NCI-H1092 (cell line): ENCODE measurements around the gene EXOC6B.
"Not testable (repeated sequence)": the region's sequence is repeated elsewhere in the genome, so short reads cannot be mapped to it uniquely, and the experiment has no call there.

Experiments used
- DNase-seq: peaks from one replicate; lab custom pipeline; 2025; lab: John Stamatoyannopoulos, UW

The EXOC6B gene

DNA sequence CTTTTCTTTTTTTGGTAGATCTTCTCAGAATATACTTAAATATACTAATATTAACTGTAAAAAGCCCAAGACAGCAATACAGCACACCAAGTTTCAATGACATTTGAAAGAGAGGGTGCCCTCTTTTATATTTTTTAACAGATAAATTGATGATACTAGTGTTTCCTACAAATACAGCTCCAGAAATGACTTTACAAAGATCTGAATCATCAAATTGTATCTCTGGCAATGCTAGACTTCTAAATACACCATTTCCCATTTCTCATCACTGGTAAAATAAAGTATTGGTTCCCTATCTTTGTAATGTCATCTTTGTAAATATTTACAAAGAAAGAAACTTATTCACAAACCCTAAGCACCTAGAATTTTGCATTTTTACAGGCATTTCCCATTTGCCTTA is 281.3 kb downstream of the EXOC6B start:
- no peak for DNase-seq

- no peak for DNase-seq
These were observed 282.2 kb downstream of the EXOC6B start for GRCh38 chr2:72543497-72544216.

DNA sequence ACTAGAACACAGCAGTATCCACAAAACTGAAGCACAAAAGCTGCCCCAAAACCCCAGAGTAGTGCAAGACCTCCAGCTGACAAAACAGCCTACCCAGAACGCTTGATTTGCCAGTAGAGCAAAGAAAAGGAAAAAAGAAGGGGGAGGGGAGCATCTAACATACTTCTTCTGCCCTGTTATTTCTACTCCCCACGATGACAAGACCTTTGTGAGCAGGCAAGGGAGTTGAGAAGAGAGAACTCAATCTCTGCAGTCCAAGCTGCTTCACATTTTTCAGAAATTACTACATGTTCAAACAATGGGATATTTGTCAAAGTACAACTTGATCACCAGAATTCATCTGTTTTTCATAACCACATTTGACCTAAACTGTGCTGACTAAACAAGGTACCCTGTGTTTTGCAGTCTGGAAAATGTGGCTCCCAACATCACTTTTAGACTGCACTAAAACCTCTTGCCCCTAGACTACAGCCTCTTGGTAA is 286.7 kb downstream of the EXOC6B start:
- no peak for DNase-seq

- no peak for DNase-seq
These were observed 287.3 kb downstream of the EXOC6B start for GRCh38 chr2:72538486-72538885.

GRCh38 chr2:72535586-72535985 is 290.2 kb downstream of the EXOC6B start:
- not testable (repeated sequence) for DNase-seq

- no peak for DNase-seq
These were observed 292.1 kb downstream of the EXOC6B start for GRCh38 chr2:72533765-72534164.

GRCh38 chr2:72527424-72527823 is 298.4 kb downstream of the EXOC6B start:
- no peak for DNase-seq

DNA sequence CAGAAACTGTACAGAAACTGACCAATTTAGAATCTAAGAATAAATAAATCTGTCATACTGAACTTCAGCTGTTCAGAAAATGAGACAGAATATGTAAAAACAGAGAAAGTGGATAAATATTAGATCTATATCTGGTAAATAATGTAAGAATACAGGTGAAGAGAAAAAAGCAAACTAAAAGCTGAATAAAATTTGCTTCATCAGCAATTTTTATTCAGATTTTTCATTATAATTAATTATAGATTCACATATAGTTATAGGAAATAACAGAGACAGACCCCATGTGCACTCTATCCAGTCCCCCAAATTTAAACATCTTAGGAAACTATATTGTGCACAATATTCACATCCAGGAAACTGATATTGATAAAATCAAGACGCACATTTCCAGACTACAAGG is 299.2 kb downstream of the EXOC6B start:
- no peak for DNase-seq

- DNase-seq, result no peak
These were observed 301.8 kb downstream of the EXOC6B start for GRCh38 chr2:72524071-72524470.

DNA sequence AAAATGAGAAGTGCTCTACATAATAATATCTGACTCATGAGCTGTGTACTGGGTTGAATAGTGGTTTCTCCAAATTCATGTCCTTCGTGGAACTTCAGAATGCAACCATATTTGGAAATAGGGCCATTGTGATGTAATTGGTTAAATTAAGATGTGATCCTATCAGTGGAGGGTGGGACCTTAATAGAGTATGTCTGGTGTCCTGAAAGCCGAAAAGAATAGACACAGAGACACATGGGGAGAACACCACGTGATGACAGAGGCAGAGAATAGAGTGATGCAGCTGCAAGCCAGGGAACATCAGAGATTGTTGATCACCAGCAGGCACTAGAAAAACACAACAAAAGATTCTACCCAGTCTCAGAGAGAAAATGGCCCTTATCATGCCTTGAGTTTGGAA is 310.1 kb downstream of the EXOC6B start:
- no peak for DNase-seq

DNA sequence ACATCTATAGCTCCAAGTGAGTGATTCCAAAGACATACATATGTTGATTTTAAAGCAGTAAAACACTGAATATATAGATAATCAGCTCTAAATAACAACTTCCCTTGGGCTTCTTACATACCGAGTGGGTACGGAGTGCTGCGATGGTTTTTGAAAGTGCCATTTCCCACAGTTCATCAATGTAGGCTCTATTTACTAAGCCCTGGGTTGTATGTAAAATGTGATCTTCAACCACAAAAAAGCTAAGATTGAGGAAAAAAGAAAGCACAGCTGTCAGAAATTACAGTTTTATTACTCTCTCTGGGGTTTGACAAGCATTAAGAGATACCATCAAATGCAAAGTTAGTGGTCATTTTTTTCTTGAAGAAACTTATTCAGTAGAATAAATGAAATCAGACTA is 312.8 kb downstream of the EXOC6B start:
- no peak for DNase-seq

GRCh38 chr2:72512376-72512775 is 313.5 kb downstream of the EXOC6B start:
- DNase-seq, result no peak

DNA sequence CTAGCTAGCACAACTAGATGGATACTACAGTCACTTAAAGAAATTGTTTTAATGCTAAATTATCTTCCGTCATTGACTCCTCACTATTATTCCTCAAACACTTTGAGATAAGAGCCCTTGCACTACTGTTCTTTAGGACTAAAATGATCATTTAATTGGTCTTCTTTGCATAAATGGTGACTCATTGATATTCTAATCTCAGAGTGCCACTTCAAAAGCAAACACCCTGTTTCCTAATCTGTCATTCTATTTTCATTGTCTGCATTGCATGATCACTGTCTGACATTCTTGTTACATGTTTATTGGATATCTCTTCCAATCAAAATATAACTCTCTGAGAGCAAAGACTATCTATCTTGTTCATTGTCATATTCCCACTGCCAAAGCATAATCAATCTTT is 313.9 kb downstream of the EXOC6B start:
- DNase-seq, result no peak

DNA sequence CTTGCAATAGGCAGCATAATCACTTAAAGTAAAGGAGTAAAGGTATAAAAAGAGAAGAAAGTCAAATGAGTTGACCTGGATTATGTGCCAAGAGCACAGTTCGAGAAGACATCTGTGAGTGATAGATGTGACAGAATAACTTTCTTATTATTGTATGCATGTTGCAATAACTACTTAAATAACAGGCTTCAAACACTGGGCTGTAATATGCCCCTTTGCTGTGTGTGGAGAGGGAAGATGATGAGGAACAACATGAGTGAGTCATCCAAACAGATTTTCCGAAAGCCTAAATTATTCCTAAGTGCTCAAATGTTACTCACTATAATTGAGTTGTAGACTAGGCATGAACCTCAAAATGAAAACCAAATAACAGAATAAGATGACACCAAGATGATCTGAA is 328.1 kb downstream of the EXOC6B start:
- no peak for DNase-seq

DNA sequence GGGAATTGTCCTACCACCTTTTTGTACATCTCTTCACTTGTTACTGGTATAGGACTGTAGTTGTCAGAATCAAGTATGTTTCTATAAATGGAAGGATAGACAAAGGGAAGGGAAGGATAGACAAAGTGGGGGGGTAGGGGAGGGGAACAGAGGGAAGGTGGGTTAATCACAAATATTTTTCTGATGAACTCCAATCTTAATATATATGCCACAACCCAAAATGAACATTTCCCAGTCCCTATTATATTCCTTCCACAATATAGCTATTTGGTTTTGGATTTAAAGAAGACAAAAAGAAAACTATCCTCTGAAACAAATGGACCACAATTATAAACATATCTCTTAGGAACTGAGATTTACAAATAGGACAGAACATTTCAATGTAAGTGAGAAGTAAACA is 329.4 kb downstream of the EXOC6B start:
- no peak for DNase-seq

GRCh38 chr2:72494392-72494791 is 331.4 kb downstream of the EXOC6B start:
- DNase-seq, result no peak

- DNase-seq, result not testable (repeated sequence)
These were observed 341.2 kb downstream of the EXOC6B start for GRCh38 chr2:72484622-72485021.

DNA sequence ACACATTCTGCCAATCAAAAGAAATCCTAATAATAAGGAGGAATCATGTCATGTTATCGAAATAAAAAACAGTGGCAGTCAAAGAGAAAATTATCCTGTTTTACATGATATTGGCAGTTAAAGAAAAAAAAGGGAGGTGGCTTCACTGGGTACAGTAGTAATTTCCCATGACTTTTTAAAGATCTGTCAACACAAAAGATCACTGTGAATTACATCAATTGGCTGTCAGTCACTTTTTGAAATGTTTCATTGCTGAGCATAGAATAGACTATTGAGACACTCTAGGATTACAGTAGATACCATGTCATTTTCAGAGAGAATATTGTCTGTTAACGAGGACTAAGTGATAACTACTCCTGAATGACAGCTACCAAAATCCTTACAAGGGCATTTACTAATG is 342.5 kb downstream of the EXOC6B start:
- no peak for DNase-seq

GRCh38 chr2:72475246-72475645 is 350.6 kb downstream of the EXOC6B start:
- DNase-seq, result no peak

DNA sequence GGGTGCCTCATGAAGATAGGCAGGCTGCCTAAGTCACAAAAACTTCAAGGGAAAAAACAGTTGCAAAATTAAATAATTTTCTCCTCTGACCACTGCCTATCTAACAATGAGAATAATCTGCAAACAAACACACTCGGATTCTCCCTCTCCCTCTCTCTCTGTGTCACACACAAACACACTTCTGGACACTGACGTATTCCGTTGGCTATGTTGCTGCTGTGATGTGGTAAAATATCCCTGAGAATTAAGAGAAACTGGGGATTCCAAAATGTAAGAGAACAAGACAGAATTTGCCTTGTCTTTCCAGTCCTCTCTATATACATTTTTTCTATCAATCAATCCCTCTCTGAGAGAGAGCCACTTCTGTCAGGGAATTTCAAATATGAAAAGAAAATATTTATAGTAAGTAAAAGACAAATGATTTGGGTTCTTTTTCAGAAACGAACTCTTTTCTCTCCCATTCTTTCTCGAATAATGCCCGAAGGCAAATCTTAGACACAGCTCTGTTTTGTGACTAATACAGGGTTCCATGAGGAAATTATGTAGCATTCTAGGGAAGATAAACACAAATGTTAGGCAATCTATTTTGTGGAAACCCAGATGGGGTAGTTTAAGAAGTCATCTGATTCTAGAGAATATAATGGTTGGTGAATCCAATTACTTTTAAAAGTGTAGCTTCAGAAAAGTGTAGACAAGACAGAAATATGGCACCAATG is 367.9 kb downstream of the EXOC6B start:
- no peak for DNase-seq

DNA sequence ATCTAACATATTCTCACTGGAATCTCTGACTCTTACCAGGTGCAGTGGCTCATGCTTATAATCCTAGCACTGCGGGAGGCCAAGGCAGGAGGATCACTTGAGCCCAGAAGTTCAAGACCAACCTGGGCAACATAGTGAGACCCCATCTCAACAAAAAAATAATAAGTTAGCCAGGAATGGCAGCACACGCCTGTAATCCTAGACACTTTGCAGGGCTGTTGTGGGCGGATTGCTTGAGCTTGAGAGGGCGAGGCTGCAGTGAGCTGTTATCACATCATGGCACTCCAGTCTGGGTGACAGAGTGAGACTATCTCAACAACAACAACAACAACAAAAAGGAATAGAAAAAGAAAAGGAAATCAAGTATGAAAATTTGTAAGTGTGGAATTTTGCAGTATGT is 371.6 kb downstream of the EXOC6B start:
- no peak for DNase-seq

- no peak for DNase-seq
These were observed 383.6 kb downstream of the EXOC6B start for GRCh38 chr2:72442270-72442669.

DNA sequence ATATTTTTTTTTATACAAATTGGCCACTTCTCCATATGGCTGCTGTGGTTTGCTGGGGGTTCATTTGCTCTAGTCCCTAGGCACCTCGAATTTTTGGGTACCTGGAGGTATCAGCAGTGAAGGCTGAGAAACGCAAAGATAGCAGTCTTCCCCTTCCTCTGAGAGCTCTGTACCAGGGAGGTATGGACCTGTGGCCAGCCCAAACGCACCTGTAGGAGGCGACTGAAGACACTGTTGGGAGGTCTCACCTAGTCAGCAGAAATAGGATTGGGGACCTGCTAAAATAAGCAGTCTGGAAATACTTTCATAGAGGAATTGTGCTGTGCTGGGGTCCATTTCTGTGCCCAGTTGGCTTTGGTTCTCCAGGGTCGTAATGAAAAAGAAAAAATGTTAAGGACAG is 385.9 kb downstream of the EXOC6B start:
- DNase-seq, result no peak

- DNase-seq, result no peak
These were observed 387.5 kb downstream of the EXOC6B start for GRCh38 chr2:72438364-72438763.
